ENCODE measurements around the gene CTAG2. TPM values are rescaled to one million over a fixed set of nuclear protein-coding genes. Genes with fewer than 3 reads are reported as not detected.

Gene CTAG2
- total and polyA plus RNA-seq, 2 donors (not counting 3 experiments of a cell fraction or from before 2014, with no cell fraction given): not detected

GRCh38 chrX:154660541-154660940, 7.2 kb upstream of the CTAG2 start:
- no TSS peak for BruUV-seq (replicated peaks)
- no peaks in the 10 kb centered on the region for H3K36me3 ChIP-seq (ENCODE audit: control insufficient read depth in 2 of 2, extremely low read depth in 1 of 2, insufficient read depth in 2 of 2, low read length in 2 of 2)
- no peak overlapping the region for H3K9ac ChIP-seq (replicated peaks; ENCODE audit: extremely low read depth, insufficient read depth, low read length)
- no peak overlapping the region for H3K4me2 ChIP-seq (ENCODE audit: insufficient read depth, low read length)
- no peak overlapping the region for H3K4me3 ChIP-seq (replicated peaks in 1 of 3; ENCODE audit: insufficient read depth in 1 of 3, low read depth in 1 of 3, low read length in 3 of 3)
- H3K79me2 ChIP-seq (ENCODE audit: control insufficient read depth, insufficient read depth, low read length): no peaks in the 10 kb centered on the region
- H3K4me1 ChIP-seq (ENCODE audit: control insufficient read depth, extremely low read depth, insufficient read depth, low read length): no peaks in the 10 kb centered on the region
- ChIA-PET POLR2A (no interaction called here), CTCF (no interaction called here)
- TF ChIP-seq FOS (IDR thresholded peaks at IDR 0.05; ENCODE audit: borderline replicate concordance, insufficient read depth, low read length): no peak
- TF ChIP-seq CTCF (IDR thresholded peaks at IDR 0.05; ENCODE audit: extremely low read depth in 1 of 2, insufficient read depth in 1 of 2, low read depth in 1 of 2, low read length in 2 of 2): no peak
- no peak for TF ChIP-seq MAX (IDR thresholded peaks at IDR 0.05; ENCODE audit: insufficient read depth, insufficient read length)
- no peak for TF ChIP-seq POLR2A (IDR thresholded peaks at IDR 0.05; ENCODE audit: low read depth, low read length)
- TF ChIP-seq MYC (IDR thresholded peaks at IDR 0.05; ENCODE audit: low read depth, low read length): no peak
- TF ChIP-seq JUN (IDR thresholded peaks at IDR 0.05; ENCODE audit: borderline replicate concordance, insufficient read depth, insufficient read length, low read depth): no peak
- no peak for TF ChIP-seq GATA2 (IDR thresholded peaks at IDR 0.05; ENCODE audit: insufficient read depth, insufficient read length, low read depth, low read length)
- TF ChIP-seq EZH2 (IDR thresholded peaks at IDR 0.05; ENCODE audit: borderline replicate concordance, low read depth, low read length, severe bottlenecking): no peak
- TF ChIP-seq POLR2AphosphoS5 (IDR thresholded peaks at IDR 0.05; ENCODE audit: insufficient read depth, low read depth, low read length): no peak
- H3K9me3 ChIP-seq (replicated peaks; ENCODE audit: control insufficient read depth, insufficient read depth, low read length): no peaks in the 10 kb centered on the region
- FAIRE-seq: peak; percentile 68
- no peaks in the 10 kb centered on the region for H4K20me1 ChIP-seq (replicated peaks; ENCODE audit: control insufficient read depth, extremely low read depth, insufficient read depth, low read length)
- H2AFZ ChIP-seq (ENCODE audit: low read depth, low read length): no peak overlapping the region
- intact Hi-C loops (cut with micrococcal nuclease): no loop called here
- dilution Hi-C loops (cut with MboI; ENCODE audit: extremely low pct_ligation_motif_present, low sequenced_read_pairs): no loop called here
- DNase-seq (ENCODE audit: low read depth, low spot score): no peak
- no peak overlapping the region for H3K27ac ChIP-seq (ENCODE audit: insufficient read depth, low read depth, low read length)
- H3K9me1 ChIP-seq (replicated peaks; ENCODE audit: control insufficient read depth, extremely low read depth, insufficient read depth, low read length): no peaks in the 10 kb centered on the region
- H3K27me3 ChIP-seq (ENCODE audit: control insufficient read depth in 2 of 2, insufficient read depth in 2 of 2, low read length in 2 of 2): peaks cover 0 to 1% of the 10 kb centered on the region in 2 experiments
